GM19238 (cell line): Measurements from ENCODE around the gene ZNF30.
"Not testable (repeated sequence)": the region's sequence is repeated elsewhere in the genome, so short reads cannot be mapped to it uniquely, and the experiment has no call there.

Source experiments
- DNase-seq: peaks from one replicate; pipeline ENCODE4 v3.0.0; 2011; ENCODE audit warnings: low spot score; ENCODE audit not compliant: insufficient read length

Gene ZNF30

DNA sequence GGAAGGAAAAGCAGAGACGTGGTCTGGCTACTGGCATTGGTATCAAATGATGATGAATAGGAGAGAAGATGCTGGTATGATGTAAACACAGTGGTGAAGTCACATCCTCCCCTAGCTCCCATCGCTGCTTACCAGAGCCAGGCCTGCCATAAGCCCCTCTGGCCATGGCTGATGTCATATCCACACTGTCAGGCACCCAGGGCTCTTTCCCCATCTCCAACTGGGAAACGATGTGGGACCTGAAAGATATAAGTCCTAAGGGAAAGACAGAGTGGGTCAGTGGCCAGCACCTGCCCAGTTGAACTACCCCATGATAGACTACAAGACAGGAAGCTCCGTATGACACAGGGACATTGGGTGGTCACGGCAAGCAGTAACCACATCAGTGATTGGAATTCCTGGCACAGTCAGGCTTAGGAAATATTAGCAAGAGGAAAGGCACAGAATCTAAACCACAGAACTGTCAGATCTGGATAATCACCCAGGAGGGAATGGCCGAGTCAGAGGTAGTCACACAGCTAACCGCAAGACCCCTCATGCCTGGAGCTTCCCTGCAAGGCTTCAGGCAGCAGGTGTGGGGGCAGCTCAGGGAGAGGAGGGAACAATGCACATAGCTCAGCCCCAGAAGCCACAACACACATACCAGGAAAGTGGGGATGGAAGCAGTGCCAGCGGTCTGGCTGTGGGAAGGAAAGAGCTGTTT lies 33.6 kb downstream of the ZNF30 start:
- no peak for DNase-seq

DNA sequence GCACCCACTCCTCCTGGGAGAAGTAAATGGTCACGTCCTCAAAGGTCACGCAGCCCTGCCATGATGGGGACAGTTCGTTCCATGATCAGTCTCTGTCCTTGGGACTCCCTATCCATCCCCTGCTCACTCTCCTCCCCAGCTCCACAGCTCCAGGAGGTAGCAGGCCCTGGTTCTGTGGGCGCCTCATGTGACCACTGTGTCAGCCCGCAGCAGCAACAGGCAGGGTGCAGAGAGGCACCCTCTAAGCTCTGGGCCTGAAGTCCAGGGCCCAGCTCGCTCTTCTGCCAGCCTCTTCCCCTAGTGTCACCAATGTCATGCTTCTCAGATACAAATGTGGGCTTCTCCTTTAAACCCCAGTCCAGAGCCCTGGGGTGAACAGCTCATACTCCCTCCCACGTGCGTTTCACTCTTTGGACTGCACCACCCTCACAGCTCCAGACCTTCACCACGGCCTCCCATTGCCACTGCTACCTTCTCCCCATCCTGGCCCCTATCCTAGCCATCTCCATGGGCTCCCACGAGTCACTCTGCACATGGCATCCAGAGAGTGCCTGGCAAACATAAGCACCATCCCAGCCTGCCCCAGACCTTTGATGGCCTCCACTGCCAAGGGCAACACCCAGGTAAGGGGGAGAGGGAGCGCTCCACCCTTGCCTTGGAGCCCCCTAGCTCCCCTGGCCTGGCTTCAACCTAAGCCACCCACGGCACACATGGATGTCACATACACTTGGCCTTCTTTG lies 34.4 kb downstream of the ZNF30 start:
- DNase-seq: no peak

DNA sequence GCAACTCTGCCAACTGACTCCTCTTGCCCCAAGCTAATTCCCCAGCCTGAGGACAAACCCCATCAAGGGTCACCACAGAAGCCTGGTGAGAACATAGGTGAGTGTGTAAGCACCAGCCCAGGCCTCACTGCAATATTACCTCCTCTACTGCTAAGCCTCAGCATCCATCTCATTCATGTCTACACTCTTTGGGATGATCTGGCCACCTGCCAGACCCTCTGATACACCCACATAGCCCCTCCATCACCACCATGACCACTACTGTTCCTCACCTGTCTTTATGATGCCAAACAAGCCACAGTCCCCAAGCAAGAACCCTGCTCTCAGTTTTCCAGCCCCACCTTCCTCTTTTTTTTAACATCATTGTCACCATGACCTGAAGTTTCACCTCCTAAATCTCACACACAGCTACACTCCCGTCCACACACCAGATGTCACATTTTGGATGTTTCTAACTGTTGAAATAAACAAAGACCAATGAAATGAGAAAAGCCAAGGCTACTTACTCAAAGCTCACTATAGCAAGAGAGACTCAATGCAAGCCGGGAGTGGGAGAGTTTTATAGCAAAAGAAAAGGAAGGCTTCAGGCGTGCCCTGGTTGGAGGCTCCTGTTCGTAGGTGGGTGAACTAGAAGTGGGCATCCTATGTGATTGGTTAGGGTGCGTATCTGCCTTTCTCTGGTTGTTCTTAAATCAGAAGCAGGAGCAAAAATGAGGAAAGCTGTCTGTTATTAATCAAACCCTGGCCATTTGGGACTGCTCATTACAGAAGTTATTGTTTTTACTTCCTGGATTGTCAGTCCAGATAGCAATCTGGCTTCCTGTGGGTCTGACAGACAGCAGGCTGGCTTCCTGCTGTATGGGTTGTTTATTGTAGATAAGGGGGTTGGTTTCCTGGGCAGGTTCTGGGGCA lies 35.3 kb downstream of the ZNF30 start:
- no peak for DNase-seq

DNA sequence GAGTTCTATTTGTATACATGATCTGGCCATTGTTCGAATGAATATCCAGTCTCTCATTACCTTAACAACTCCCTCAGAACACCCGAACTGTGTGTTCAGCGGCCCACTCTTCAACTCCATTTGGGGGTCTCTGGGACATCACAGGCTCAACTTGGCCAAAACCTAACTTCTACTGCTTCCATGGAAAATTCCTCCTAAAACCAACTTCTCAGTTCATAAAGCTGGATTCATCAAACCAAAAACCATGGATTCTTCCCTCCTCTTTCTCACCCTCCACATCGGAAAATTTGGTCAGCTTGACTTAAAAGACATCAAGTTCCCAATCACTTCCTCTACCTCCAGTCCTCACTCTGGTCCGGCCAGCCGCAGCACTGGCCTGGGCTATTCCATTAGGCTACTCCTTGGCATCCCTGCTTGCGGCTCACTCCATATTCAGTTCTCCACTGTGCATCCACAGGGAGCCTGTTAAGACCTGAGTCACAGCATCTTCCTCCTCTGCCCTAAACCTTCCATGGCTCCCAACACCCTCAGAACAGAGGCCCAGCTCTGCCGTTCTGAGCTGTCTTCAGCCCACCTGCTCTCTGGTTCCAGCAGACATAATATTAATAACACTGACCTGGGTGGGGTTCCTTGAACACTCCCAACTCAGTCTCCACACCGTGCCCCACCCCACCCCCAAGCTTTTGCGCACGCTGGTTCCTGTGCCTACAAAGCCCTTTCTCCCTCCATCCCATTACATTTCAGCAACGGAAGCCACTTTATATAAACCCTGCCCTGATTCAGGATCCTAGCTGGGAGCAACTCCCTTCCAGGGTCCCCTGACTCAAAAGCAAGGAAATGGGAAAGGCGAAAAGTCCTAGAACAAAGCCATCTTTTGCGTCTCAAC lies 36.2 kb downstream of the ZNF30 start:
- DNase-seq: no peak

DNA sequence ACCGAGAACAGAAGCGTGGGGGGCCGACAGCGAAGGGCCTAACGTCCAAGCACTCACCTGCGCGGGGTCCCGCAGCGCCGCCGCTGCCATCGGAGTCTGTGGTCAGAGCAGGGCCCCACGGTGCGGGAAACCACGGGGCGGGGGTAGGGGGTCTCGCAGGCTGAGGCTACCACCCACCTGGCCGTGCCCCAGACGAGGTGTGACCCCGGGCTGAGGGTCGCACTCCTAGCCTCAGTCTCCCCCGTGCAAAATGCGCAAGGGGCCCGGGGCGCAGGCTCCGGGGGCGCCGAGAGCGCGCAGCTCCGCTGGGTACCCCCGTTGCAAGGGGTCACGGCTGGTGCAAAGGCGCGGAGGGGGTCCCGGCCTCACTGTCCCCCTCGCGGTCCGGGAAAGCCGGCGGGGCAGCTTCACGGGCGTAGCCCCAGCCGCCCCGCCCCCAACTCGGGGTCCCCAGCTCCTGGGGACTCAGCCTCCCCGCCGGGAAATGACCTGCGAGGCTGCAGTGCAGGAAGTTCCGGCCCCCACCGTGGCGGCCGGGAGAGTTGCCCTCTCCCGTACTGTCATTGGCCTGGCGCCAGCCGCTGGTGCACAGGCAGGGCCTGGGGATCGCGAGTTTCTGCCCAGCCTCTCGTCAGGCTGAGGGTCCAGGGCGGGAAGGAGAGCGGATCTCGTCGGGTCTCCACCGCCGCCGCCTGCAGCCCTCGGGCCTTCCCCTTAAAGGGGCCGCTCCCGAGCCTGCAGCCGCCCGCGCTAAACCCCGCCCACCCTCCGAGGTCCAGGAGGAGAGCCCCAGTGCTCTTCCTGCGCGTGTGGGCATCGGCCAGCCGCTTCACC lies 37.1 kb downstream of the ZNF30 start, which contains the start of gene ZNF792:
Gene ZNF792 (minus strand): TSS at position 657 of the 834 bp plus-strand sequence. CDS start 567 bp downstream, at position 90.
- peak; percentile 71 for DNase-seq

DNA sequence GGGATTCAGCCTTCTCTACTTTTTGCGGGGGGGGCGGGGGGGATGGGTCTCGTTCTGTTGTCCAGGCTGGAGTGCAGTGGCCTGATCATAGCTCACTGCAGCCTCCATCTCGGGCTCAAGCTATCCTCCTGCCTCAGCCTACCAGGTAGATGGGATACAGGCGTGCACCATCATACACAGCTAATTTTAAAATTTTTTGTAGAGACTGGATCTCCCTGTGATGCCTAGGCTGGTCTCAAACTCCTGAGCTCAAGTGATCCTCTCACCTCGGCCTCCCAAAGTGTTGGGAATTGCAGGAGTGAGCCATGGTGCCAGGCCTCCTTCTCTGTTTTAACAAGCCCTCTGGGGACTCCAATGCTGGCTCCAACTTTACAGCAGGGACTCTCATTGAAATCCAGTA lies 37.9 kb downstream of the ZNF30 start:
- DNase-seq: no peak

DNA sequence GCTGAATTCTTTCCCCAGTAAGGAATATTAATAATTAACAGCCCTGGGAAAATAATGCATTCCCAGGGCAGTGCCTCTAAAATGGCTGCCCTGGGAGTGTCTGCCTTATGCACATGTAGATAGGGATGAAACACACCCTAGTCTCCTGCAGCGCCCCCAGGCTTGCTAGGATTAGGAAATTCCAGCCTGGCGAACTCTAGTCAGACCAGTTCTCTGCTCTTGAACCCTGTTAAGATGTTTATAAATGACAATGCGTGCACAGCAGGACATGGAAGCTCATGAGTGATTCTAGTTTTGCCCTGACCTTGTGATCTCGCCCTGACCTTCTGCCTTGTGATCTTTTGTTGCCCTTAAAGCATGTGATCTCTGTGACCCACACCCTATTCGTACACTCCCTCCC lies 38.8 kb downstream of the ZNF30 start:
- not testable (repeated sequence) for DNase-seq

DNA sequence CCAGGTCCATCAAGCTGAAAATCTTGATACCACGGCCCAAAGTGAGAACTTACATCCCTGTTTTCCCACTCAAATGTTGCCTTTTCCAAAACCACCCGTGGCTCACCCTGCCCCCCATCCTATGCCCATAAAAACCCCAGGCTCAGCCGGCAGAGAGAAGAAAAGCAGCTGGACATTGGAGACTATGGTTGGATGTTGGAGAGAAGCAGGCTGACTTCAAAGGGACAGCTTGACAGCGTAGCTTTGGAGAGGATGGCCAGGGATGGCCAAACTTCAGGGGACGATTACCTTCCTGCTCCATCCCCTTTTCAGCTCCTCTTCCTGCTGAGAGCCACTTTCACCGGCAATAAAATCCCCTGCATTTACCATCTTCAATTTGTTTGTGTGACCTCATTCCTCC lies 40.8 kb downstream of the ZNF30 start:
- no peak for DNase-seq

DNA sequence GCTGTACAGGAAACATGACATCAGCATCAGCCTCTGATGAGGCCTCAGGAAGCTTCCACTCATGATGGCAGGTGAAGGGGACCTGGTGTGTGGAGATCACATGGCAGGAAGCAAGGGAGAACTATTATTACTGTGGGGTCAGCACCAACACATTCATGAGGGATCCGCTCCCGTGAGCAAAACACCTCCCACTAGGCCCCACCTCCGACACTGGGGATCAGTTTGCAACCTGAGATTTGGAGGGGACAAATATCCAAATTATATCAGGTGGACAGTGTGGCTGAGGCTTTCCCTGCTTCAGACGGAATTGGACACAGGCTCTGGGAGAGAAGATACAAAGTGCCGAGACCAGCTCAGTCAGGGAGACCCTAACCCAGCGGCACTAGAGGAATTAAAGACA lies 43.0 kb downstream of the ZNF30 start:
- no peak for DNase-seq

DNA sequence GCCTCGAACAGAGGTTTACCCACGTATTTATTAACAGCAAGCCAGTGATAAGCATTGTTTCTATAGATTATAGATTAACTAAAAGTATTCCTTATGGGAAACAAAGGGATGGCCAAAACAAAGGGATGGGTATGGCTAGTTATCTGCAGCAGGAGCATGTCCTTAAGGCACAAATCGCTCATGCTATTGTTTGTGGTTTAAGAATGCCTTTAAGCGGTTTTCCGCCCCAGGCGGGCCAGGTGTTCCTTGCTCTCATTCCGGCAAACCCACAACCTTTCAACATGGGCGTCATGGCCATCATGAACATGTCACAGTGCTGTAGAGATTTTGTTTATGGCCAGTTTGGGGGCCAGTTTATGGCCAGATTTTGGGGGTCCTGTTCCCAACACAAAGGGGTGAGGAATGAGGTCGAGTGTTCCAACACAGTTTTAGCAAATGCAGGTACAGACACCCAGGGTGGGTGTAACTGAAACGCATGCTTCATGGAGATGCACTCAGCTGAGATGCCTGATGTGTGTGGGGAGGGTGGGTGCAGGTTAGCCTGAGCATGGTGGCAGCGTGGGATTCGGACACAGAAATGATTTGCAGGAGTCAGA lies 43.6 kb downstream of the ZNF30 start:
- not testable (repeated sequence) for DNase-seq

DNA sequence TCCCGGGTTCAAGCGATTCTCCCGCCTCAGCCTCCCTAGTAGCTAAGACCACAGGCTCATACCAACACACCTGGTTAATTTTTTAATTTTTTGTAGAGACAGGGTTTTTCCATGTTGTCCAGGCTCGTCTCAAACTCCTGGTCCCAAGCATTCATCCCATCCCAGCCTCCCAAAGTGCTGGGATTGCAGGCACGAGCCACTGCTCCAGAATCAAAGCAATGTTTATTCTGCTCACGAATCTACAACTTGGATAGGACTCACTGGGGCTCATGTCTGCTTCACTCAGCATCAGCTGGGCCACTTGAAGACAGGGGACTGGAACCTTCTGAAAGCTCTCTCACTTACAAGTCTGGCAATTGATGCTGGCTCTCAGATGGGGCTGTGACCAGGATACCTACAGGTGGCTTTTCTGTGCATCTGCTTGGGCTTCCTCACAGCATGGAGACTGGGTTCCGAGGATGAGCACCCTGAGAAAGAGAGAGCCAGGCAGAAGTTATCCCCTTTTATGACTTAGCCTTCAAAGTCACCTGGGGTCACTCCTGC lies 45.5 kb downstream of the ZNF30 start:
- no peak for DNase-seq

DNA sequence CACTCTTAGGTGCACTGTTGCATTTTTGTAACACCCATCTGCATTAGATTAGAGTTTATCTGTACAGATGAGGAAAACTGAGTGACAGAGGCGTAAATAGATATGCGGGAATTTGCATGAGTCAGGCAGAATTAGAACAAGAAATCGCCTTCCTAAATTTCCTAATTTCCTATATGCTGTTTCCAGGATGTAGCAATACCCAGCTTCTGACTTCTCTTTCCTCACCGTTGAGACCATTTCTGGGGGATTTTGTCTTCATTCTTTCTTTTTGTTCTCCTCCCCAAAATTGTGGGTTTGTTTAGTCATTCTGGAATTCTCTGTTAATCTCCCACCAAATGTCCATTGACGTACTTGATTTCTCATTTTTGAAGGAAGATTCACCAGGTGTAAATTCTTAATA lies 47.9 kb downstream of the ZNF30 start:
- DNase-seq: no peak

DNA sequence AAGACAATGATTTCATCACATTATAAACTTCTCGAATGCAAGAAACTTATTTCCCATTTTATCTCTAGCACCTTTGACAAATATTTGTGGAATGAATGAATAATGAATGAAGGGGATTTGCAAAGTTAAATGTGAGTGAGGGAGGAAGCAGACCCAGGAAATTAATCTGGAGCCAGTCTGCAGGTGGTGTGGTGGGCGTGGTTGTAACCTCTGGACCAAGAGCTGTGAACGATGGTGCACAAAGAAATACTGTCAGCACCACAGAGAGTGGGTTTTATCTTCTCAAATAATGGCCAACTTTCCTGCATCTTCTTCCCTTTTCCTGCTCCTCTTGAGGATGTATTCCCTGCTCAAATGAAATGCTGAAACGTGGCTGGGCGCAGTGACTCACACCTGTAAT lies 48.4 kb downstream of the ZNF30 start:
- no peak for DNase-seq

DNA sequence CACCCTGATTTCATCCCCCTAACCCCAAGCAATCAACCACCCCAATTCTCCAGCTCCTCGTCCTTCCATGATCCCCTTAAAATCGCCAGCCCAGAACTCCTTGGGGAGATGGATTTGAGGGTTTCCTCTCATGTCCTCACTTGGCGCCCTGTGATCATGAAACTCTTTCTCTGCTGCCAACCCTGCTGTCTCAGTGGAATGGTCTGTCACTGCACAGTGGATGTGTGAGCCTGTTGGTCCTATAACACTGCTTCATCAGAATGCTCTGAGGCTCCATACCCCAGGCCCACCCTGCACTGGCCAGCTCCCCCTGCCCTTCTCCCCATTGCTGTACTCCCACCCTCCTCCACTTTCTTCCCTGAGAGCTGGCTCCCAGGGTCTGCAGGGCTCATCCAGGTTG lies 49.9 kb downstream of the ZNF30 start:
- DNase-seq: no peak

DNA sequence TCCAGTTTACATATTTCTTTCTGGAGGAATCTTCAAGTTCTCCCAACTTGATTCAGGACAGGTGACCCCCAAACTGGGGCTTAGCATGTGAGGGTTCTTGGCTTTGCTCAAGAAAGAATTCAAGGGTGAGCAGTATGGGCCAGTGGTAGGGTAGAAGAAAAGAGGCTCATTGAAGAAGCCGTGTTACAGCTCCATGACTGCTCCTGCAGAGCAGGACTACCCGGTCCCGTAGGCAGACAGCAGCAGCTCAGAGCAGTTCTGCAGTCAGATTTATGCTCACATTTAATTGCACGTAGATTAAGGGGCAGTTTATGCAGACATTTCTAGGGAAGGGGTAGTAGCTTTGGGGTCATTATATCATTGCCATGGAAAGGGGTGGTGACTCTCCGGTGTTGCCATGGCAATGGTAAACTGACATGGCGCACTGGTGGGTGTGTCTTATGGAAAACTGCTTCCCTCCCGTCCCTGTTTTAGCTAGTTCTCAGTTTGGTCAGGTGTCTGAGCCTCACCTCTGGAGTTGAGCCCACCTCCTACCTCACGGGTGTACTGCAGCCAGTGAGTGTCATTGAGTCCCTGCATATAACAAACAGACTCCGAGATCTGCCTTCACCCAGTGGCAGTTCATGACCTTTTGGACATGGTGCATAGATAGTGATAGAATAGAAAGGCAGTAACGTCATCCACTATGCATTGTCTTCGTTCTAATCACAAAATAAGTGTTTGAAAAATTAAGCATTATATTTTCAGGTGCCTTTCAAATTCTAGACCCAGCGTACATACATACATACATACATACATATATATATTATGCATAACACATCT lies 53.3 kb downstream of the ZNF30 start:
- no peak for DNase-seq

DNA sequence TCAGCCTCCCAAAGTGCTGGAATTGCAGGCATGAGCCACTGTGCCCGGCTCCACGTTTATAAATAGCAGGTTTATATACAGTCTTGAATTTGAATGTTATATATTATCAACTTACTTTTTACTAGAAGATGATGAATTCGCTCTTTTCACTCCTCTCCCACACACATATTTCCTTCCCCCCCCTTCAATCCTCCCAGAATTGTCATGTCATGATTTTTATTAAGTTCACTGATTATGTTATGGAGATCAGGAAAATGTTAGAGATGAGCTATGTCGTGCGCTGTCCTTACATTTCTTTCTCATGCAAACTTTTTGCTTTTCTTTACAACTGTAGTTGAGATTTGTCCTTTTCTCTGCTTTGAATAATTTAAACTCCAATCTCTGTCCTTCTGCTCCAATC lies 55.6 kb downstream of the ZNF30 start:
- no peak for DNase-seq

DNA sequence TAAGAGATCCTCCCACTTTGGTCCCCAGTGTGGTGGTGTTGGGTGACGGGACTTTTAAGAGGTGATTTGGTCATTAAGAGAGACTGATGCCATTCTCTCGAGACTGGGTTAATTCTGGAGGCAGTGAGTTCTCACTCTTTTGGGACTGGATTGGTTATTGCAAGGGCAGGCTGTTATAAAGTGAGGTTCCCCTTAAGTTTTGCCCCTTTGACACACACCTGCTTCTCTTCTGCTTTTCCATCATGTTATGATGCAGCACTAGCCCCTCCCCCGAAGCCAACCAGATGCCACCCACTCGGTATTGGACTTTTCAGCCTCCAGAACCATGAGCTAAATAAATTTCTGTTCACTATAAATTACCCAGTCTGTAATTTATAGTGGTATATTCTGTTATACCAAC lies 57.1 kb downstream of the ZNF30 start:
- no peak for DNase-seq

DNA sequence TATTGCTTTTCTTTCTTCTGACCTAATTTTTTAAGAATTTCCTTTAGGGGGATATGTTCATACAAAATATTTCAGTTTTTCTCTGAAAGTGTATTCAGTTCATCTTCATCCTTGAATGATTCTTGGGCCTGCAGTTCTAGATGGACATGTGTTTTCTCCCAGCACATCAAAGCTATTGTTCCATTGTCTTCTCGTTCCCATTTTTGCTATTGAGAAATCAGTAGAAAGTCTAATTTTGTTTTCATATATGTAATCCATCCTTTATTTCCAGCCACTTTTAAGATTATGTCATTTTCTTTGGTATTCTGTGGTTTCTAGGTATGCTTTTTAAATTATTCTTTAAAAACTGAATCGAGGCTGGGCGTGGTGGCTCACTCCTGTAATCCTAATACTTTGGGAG lies 57.6 kb downstream of the ZNF30 start:
- DNase-seq: no peak
